HG02852 (cell line): ENCODE measurements around the gene TDG.
"Not testable (repeated sequence)": the region's sequence is repeated elsewhere in the genome, so short reads cannot be mapped to it uniquely, and the experiment has no call there.

ENCODE experiments used
- ATAC-seq: cut with Tn5 transposase; IDR thresholded peaks from one replicate; pipeline ENCODE4 v1.9.1; 2021; ENCODE audit warnings: mild to moderate bottlenecking, moderate library complexity; ENCODE audit not compliant: unreplicated experiment

The TDG gene

GRCh38 chr12:104012331-104012730, 46.7 kb downstream of the TDG start:
- no peak for ATAC-seq

- not testable (repeated sequence) for ATAC-seq
Measured at GRCh38 chr12:104021862-104022261, 56.2 kb downstream of the TDG start.

- ATAC-seq, result no peak
Measured at GRCh38 chr12:104022786-104023185, 57.1 kb downstream of the TDG start.

GRCh38 chr12:104023710-104024109, 58.0 kb downstream of the TDG start:
- ATAC-seq, result no peak

GRCh38 chr12:104024348-104024747, 58.7 kb downstream of the TDG start:
- no peak for ATAC-seq

GRCh38 chr12:104025771-104026170, 60.1 kb downstream of the TDG start:
- ATAC-seq, result no peak

GRCh38 chr12:104026841-104027599, 61.3 kb downstream of the TDG start:
- ATAC-seq, result no peak

GRCh38 chr12:104030596-104030995, 64.9 kb downstream of the TDG start:
- not testable (repeated sequence) for ATAC-seq

- ATAC-seq, result not testable (repeated sequence)
Measured at GRCh38 chr12:104036143-104036542, 70.5 kb downstream of the TDG start.
